Gastrocnemius medialis (tissue), 4 donors: ENCODE results near the gene MAST4.
A peak's percentile ranks its signal among the peaks of the same experiment; 100 is the strongest.

ENCODE experiments used
- POLR2A ChIP-seq, 2 donors: fragments of 450-650 bp; IDR thresholded peaks; one replicate each; pipeline ENCODE4 v1.6.1; 2017; ENCODE audit warnings: antibody characterized with exemption in 2 of 2, mild to moderate bottlenecking in 2 of 2, moderate library complexity in 2 of 2
- TF ChIP-seq, protein P1 (sequence below), 5 experiments: fragments of 450-650 bp in 3 of 5; fragments of 200-600 bp in 2 of 5; sonication (generic) in 2 of 5; IDR thresholded peaks in 4 of 5; conservative IDR thresholded peaks in 1 of 5; 1 replicate in 4 of 5; 2 replicates in 1 of 5; pipeline ENCODE4 v1.5.1; 2016 to 2019; ENCODE audit warnings: antibody characterized with exemption in 5 of 5, mild to moderate bottlenecking in 3 of 5, moderate library complexity in 3 of 5

DNA sequence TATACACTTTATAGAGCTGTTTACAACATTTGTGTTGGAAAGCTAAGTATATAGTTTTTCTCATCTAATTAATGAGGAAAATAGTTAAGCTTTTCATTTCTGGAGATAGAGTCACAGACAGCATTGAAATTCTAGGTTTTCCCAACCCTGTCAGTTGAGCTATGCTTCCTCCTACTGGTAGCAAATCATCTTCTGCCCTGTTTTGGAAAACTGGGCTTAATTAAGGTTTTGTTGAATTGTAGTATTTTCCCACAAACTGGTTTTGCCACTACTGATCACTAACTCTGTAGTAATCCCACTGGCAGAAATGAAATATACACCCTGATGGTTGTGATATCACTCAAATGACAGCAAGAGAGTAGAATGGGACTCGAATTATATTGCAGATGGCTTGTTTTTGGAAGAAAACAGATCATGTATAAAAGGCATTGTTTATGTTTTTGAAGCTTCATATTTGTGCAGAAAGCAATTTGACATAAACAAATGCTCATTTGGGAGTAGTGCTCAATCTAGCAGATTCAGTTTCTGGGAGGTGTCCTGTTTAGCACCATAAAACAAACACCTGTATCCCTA is 553.8 kb downstream of the MAST4 start:
- TF ChIP-seq, protein P1, sequence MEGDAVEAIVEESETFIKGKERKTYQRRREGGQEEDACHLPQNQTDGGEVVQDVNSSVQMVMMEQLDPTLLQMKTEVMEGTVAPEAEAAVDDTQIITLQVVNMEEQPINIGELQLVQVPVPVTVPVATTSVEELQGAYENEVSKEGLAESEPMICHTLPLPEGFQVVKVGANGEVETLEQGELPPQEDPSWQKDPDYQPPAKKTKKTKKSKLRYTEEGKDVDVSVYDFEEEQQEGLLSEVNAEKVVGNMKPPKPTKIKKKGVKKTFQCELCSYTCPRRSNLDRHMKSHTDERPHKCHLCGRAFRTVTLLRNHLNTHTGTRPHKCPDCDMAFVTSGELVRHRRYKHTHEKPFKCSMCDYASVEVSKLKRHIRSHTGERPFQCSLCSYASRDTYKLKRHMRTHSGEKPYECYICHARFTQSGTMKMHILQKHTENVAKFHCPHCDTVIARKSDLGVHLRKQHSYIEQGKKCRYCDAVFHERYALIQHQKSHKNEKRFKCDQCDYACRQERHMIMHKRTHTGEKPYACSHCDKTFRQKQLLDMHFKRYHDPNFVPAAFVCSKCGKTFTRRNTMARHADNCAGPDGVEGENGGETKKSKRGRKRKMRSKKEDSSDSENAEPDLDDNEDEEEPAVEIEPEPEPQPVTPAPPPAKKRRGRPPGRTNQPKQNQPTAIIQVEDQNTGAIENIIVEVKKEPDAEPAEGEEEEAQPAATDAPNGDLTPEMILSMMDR (IDR thresholded peaks at IDR 0.05 in 4 of 5, conservative IDR thresholded peaks at IDR 0.05 in 1 of 5): peak in 4 of 5 experiments; percentile 5 to 35 (median 25)
- no peak for TF ChIP-seq POLR2A (IDR thresholded peaks at IDR 0.05)
